GM19438 (cell line): Measurements from ENCODE around the gene ALG1L2.
"Not testable (repeated sequence)": the region's sequence is repeated elsewhere in the genome, so short reads cannot be mapped to it uniquely, and the experiment has no call there.

Experiments
- ATAC-seq: cut with Tn5 transposase; IDR thresholded peaks from one replicate; pipeline ENCODE4 v1.9.1; 2021; ENCODE audit warnings: low read depth; ENCODE audit not compliant: unreplicated experiment

ALG1L2 gene

GRCh38 chr3:130122891-130123775, 41.5 kb downstream of the ALG1L2 start:
- not testable (repeated sequence) for ATAC-seq

GRCh38 chr3:130125406-130125805, 43.8 kb downstream of the ALG1L2 start:
- not testable (repeated sequence) for ATAC-seq

DNA sequence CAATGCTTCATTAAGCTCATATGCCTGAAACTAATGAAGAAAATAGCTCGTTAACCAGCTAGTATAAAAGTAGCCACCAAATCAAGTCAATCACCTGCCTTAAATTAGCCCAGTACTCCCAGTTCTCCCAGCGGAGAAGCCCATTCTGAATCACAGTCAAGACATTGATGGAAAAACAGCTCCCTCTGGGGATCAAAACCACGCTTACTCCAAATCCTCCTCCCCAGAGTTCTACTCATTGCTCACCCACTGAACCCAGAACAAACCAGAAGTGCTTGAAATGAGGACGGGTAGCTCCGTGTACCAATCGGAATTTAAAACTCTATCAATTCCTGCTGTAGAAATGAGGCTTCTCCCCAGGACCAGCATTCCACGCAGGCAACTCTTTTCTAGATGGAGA, 54.7 kb downstream of the ALG1L2 start:
- not testable (repeated sequence) for ATAC-seq

DNA sequence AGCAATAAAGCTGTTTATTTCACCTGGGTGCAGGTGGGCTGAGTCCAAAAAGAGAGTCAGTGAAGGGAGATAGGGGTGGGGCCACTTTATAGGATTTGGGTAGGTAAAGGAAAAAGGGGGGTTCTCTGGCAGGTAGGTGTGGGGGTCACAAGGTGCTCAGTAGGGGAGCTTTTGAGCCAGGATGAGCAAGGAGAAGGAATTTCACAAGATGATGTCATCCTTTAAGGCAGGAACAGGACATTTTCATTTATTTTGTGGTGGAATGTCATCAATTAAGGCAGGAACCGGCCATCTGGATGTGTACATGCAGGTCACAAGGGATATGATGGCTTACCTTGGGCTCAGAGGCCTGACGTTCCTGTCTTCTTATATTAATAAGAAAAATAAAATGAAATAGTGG, 56.1 kb downstream of the ALG1L2 start:
- not testable (repeated sequence) for ATAC-seq

DNA sequence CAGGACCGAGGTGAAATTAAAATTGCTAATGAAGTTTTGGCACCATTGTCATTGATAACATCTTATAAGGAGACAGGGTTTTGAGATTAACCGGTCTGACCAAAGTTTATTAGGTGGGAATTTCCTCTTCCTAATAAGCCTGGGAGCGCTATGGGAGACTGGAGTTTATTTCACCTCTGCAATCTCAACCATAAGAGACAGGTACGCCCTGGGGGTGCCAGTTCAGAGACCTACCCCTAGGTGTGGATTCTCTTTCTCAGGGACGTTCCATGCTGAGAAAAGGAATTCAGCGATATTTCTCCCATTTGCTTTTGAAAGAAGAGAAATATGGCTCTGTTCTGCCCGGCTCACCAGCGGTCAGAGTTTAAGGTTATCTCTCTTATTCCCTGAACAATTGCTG, 57.4 kb downstream of the ALG1L2 start:
- not testable (repeated sequence) for ATAC-seq

- not testable (repeated sequence) for ATAC-seq
Observed at GRCh38 chr3:130140756-130141155, 59.1 kb downstream of the ALG1L2 start.

GRCh38 chr3:130143648-130144327, 62.2 kb downstream of the ALG1L2 start:
- ATAC-seq, result not testable (repeated sequence)

DNA sequence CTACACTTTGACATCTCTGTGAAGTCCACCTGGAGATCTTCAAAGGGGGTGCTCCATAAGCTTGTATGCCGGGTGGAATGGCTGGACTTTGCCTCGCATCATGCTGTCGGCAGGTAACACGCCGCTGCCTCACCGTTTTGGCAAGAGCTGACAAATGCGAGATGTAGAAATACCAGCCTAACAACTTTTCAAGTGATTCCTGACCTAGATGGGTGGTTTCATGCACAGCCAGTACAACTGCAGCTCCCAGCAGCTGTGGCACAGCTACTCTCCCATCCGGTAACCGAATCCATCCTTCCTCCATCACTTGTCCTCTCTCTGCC, 62.7 kb downstream of the ALG1L2 start:
- ATAC-seq, result not testable (repeated sequence)

- ATAC-seq, result not testable (repeated sequence)
Observed at GRCh38 chr3:130145456-130145855, 63.8 kb downstream of the ALG1L2 start.

GRCh38 chr3:130146465-130146864, 64.8 kb downstream of the ALG1L2 start:
- not testable (repeated sequence) for ATAC-seq
